Endothelial cell of umbilical vein (primary cell): ENCODE measurements around the gene RASGRP1. TPM values are rescaled to one million over a fixed set of nuclear protein-coding genes. Genes with fewer than 3 reads are reported as not detected.
A peak's percentile ranks its signal among the peaks of the same experiment; 100 is the strongest.

ENCODE experiments used
- BruUV-seq: library from RNA; stranded (reverse); fragments of 400-500 nt; replicated peaks from 2 replicates; lab custom pipeline; 2021; lab: Mats Ljungman, UMichigan
- CTCF ChIA-PET: fragments of 300-600, 350-600 bp; sonication (Branson Sonifier 250); formaldehyde crosslinking; loops from one replicate; lab custom pipeline; 2021; ENCODE audit warnings: antibody characterized with exemption, inconsistent platforms; lab: Charles Lee
- POLR2A ChIA-PET: fragments of 300-600, 350-600 bp; sonication (Branson Sonifier 250); formaldehyde crosslinking; loops from one replicate; lab custom pipeline; 2021; ENCODE audit warnings: antibody characterized with exemption, inconsistent platforms; lab: Charles Lee
- DNase-seq: peaks from one replicate; pipeline ENCODE4 v3.0.0-alpha.2; 2011; ENCODE audit warnings: low read depth, low spot score
- FAIRE-seq: peaks from 2 replicates; lab custom pipeline; 2011; peaks lifted over from hg19 to GRCh38; lab: Jason Lieb, UNC
- H2AFZ ChIP-seq: 2 replicates; pipeline ENCODE4 v1.6.0; 2012; ENCODE audit warnings: low read depth, low read length, control low read depth, inconsistent platforms
- H3K27ac ChIP-seq: 2 replicates; pipeline ENCODE4 v1.5.1; 2011; ENCODE audit warnings: low read depth, mild to moderate bottlenecking, control low read depth, low read length, moderate library complexity; ENCODE audit not compliant: insufficient read depth
- H3K27me3 ChIP-seq, 2 experiments: 2 replicates each; pipeline versions ENCODE4 v1.6.0 to v1.6.1; 2011; ENCODE audit warnings: low read length in 2 of 2, mixed read lengths in 1 of 2; ENCODE audit not compliant: control insufficient read depth in 2 of 2, insufficient read depth in 2 of 2
- H3K36me3 ChIP-seq, 2 experiments: 2 replicates in 1 of 2; 3 replicates in 1 of 2; pipeline ENCODE4 v1.5.1; 2011; ENCODE audit warnings: low read length in 2 of 2, mild to moderate bottlenecking in 1 of 2, moderate library complexity in 1 of 2; ENCODE audit not compliant: control insufficient read depth in 2 of 2, insufficient read depth in 2 of 2; ENCODE audit errors: extremely low read depth in 1 of 2
- H3K4me1 ChIP-seq: 3 replicates; pipeline ENCODE4 v1.5.1; 2011; ENCODE audit warnings: mild to moderate bottlenecking, low read length; ENCODE audit not compliant: control insufficient read depth, insufficient read depth; ENCODE audit errors: extremely low read depth
- H3K4me2 ChIP-seq: 2 replicates; pipeline ENCODE4 v1.6.1; 2011; ENCODE audit warnings: low read length, control low read depth, mixed read lengths; ENCODE audit not compliant: insufficient read depth
- H3K4me3 ChIP-seq, 3 experiments: fragments of 200-600 bp in 1 of 3; sonication (generic), shearing (Covaris generic) in 1 of 3; replicated peaks in 1 of 3; 2 replicates each; pipeline ENCODE4 v1.5.1; 2011 to 2016; ENCODE audit warnings: control low read depth in 3 of 3, low read length in 3 of 3, mild to moderate bottlenecking in 2 of 3, inconsistent platforms in 1 of 3, low read depth in 1 of 3, moderate library complexity in 1 of 3; ENCODE audit not compliant: insufficient read depth in 1 of 3
- H3K79me2 ChIP-seq: 2 replicates; pipeline ENCODE4 v1.6.0; 2012; ENCODE audit warnings: low read length, inconsistent platforms; ENCODE audit not compliant: control insufficient read depth, insufficient read depth
- H3K9ac ChIP-seq: replicated peaks from 2 replicates; pipeline ENCODE3; 2011; ENCODE audit warnings: low read length, control low read depth; ENCODE audit not compliant: insufficient read depth; ENCODE audit errors: extremely low read depth
- H3K9me1 ChIP-seq: replicated peaks from 3 replicates; pipeline ENCODE4 v1.6.0; 2011; ENCODE audit warnings: mild to moderate bottlenecking, low read length; ENCODE audit not compliant: control insufficient read depth, insufficient read depth; ENCODE audit errors: extremely low read depth
- H3K9me3 ChIP-seq: replicated peaks from 2 replicates; pipeline ENCODE4 v1.5.1; 2012; ENCODE audit warnings: low read length, inconsistent platforms; ENCODE audit not compliant: control insufficient read depth, insufficient read depth
- H4K20me1 ChIP-seq: replicated peaks from 2 replicates; pipeline ENCODE3; 2011; ENCODE audit warnings: mild to moderate bottlenecking, low read length; ENCODE audit not compliant: control insufficient read depth, insufficient read depth; ENCODE audit errors: extremely low read depth
- FOS ChIP-seq: IDR thresholded peaks from 2 replicates; pipeline ENCODE4 v1.6.1; 2011; ENCODE audit warnings: mild to moderate bottlenecking, low read length, moderate library complexity, borderline replicate concordance; ENCODE audit not compliant: insufficient read depth
- JUN ChIP-seq: IDR thresholded peaks from 2 replicates; pipeline ENCODE4 v1.6.1; 2011; ENCODE audit warnings: borderline replicate concordance, low read depth; ENCODE audit not compliant: insufficient read length, insufficient read depth
- MYC ChIP-seq: IDR thresholded peaks from one replicate; pipeline ENCODE4 v1.6.1; 2011; ENCODE audit warnings: mild to moderate bottlenecking, low read depth, low read length
- POLR2AphosphoS5 ChIP-seq: IDR thresholded peaks from 2 replicates; pipeline ENCODE4 v1.6.1; 2012; ENCODE audit warnings: low read depth, mild to moderate bottlenecking, control low read depth, low read length, moderate library complexity; ENCODE audit not compliant: insufficient read depth
- dilution Hi-C: fragments of 300-500 bp; cut with MboI; formaldehyde crosslinking; loops from one replicate; pipeline ENCODE4 v1.15.0; 2019; ENCODE audit warnings: low sequenced_read_pairs; ENCODE audit not compliant: extremely low pct_ligation_motif_present
- intact Hi-C: fragments of 100-400 bp; cut with micrococcal nuclease; formaldehyde crosslinking; loops from one replicate; pipeline ENCODE4 v1.10.0; 2022
- polyA plus RNA-seq, 4 experiments: library from polyadenylated mRNA; depleted of rRNA in 3 of 4; stranded (reverse) in 3 of 4; unstranded in 1 of 4; fragments of >200 nt; gene quantifications; 2 replicates each; pipeline versions ENCODE4 v1.2.1 to v1.2.3, GENCODE V29; 2011 to 2012; ENCODE audit warnings: missing spikeins in 1 of 4
- total RNA-seq: library from RNA; stranded (reverse); gene quantifications from 2 replicates; pipeline ENCODE4 v1.2.3, GENCODE V29; 2021
- TF ChIP-seq, protein P1 (sequence below), 2 donors: IDR thresholded peaks; 1 replicate in 1 of 2; 2 replicates in 1 of 2; pipeline ENCODE4 v1.5.1; 2011; ENCODE audit warnings: low read length in 2 of 2, mild to moderate bottlenecking in 2 of 2, moderate library complexity in 2 of 2, control low read depth in 1 of 2, inconsistent platforms in 1 of 2, low read depth in 1 of 2; ENCODE audit not compliant: insufficient read depth in 1 of 2; ENCODE audit errors: extremely low read depth in 1 of 2
- TF ChIP-seq, protein P2 (sequence below): IDR thresholded peaks from 2 replicates; pipeline ENCODE4 v1.6.1; 2011; ENCODE audit not compliant: insufficient read depth, insufficient read length

RASGRP1 gene
- total and polyA plus RNA-seq, 2 donors (not counting 3 experiments of a cell fraction or from before 2014, with no cell fraction given) = 0.15 to 0.38 TPM

DNA sequence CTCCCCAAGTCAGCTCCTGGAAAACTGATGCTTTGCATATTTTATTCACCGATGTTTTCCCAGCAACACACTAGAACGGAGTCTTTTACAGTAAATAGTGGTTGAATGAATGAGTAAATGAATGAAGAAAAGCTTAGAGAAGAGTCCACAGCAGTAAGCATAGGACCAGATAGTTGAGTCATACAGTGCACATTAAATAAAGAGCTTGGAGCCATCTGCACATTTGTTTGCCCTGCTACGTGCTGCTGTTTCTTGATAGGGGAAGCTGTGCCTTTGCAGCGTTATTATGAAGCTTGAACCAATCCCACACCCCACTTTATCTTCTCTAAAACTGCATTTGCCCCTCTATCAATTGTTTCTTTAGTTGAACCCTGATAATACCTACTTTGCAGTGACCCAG lies 109.5 kb downstream of the RASGRP1 start:
- no peak overlapping the region for H3K27ac ChIP-seq
- ChIA-PET CTCF (interaction anchor here (0.7 to 2.5 kb wide), 7 partner anchors 9 to 459 kb away, joined by 3 to 26 read pairs (median 8); no protein-coding TSS in a partner anchor), POLR2A (no interaction called here)
- H3K9ac ChIP-seq = peak overlapping the region; percentile 91
- H3K4me3 ChIP-seq = peak overlapping the region; percentile 54 to 96 (median 83)
- DNase-seq (peak; percentile 5), FAIRE-seq (peak; percentile 59)
- no peaks in the 10 kb centered on the region for H3K9me1 ChIP-seq
- no peak for TF ChIP-seq JUN
- TF ChIP-seq FOS = no peak
- TF ChIP-seq POLR2AphosphoS5 = no peak
- TF ChIP-seq, protein P1, sequence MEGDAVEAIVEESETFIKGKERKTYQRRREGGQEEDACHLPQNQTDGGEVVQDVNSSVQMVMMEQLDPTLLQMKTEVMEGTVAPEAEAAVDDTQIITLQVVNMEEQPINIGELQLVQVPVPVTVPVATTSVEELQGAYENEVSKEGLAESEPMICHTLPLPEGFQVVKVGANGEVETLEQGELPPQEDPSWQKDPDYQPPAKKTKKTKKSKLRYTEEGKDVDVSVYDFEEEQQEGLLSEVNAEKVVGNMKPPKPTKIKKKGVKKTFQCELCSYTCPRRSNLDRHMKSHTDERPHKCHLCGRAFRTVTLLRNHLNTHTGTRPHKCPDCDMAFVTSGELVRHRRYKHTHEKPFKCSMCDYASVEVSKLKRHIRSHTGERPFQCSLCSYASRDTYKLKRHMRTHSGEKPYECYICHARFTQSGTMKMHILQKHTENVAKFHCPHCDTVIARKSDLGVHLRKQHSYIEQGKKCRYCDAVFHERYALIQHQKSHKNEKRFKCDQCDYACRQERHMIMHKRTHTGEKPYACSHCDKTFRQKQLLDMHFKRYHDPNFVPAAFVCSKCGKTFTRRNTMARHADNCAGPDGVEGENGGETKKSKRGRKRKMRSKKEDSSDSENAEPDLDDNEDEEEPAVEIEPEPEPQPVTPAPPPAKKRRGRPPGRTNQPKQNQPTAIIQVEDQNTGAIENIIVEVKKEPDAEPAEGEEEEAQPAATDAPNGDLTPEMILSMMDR (IDR thresholded peaks at IDR 0.05; ENCODE audit: extremely low read depth in 1 of 2, insufficient read depth in 1 of 2, low read depth in 1 of 2, low read length in 2 of 2) = no peak
- TF ChIP-seq, protein P2, sequence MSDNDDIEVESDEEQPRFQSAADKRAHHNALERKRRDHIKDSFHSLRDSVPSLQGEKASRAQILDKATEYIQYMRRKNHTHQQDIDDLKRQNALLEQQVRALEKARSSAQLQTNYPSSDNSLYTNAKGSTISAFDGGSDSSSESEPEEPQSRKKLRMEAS = no peak
- TF ChIP-seq MYC = no peak
- H2AFZ ChIP-seq = no peak overlapping the region
- intact Hi-C loops (no loop called here), dilution Hi-C loops (no loop called here)
- peaks cover 9% of the 10 kb centered on the region for H3K4me1 ChIP-seq
- peaks cover 0 to 10% of the 10 kb centered on the region in 2 experiments for H3K27me3 ChIP-seq
- H3K4me2 ChIP-seq = peak overlapping the region; percentile 98
- H4K20me1 ChIP-seq = peaks cover 2% of the 10 kb centered on the region
- BruUV-seq = no TSS peak
- no peaks in the 10 kb centered on the region for H3K36me3 ChIP-seq
- H3K79me2 ChIP-seq = peaks cover 58% of the 10 kb centered on the region
- H3K9me3 ChIP-seq = no peaks in the 10 kb centered on the region
